Fibroblast of skin of left biceps (primary cell): ENCODE results near the gene EYA3.

Experiments used
- DNase-seq, 2 experiments: peaks; one replicate each; pipeline ENCODE4 v3.0.0-alpha.2; 2013; ENCODE audit warnings: low read depth in 2 of 2

Gene EYA3, protein sequence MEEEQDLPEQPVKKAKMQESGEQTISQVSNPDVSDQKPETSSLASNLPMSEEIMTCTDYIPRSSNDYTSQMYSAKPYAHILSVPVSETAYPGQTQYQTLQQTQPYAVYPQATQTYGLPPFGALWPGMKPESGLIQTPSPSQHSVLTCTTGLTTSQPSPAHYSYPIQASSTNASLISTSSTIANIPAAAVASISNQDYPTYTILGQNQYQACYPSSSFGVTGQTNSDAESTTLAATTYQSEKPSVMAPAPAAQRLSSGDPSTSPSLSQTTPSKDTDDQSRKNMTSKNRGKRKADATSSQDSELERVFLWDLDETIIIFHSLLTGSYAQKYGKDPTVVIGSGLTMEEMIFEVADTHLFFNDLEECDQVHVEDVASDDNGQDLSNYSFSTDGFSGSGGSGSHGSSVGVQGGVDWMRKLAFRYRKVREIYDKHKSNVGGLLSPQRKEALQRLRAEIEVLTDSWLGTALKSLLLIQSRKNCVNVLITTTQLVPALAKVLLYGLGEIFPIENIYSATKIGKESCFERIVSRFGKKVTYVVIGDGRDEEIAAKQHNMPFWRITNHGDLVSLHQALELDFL

DNA sequence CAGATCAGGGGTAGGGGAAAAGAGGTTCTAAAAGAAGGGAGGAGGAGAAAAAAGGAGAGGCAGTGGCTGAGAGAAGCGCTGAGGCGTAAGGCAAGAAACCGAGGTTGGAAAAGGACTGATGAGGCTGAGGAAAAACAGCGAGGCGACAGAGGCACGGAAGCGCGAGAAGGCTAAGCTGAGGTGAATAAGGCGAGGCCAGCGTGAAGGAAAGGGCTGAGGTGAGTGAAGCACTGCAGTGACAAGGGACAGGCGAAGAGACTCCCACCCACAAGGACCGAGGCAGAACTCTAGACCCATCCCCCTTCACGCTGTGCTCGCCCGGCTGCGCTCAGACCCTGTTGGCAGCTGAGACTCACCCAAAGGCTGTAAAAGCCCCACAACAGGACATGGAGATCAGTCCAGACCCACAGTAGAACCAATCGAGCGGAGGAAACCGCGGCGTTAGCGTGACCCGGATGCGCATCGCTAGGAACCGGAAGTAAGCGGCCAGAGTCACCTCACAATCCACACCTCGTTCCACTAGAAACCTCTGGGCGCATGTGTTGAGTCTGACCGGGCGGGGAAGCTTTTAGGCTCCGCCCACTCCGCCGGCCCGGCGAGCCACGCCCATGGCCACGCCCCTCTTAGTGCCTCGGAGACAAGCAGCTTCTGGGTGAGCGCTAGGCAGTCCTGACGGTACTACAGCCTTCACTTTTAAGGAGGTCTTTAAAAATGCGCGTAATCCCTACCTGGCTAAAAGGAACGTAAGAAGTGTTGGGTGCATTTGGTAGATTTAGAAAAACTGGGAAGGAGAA lies at the start of gene EYA3:
TSS of gene EYA3 (minus strand) at position 443 of the 794 bp plus-strand sequence. CDS start 30,584 bp downstream, outside the sequence.
- DNase-seq, result peak; percentile 91 to 92

GRCh38 chr1:28136922-28137613 lies 48.7 kb upstream of the EYA3 start:
- DNase-seq, result no peak

GRCh38 chr1:28136169-28136921 lies 47.9 kb upstream of the EYA3 start:
- no peak for DNase-seq

DNA sequence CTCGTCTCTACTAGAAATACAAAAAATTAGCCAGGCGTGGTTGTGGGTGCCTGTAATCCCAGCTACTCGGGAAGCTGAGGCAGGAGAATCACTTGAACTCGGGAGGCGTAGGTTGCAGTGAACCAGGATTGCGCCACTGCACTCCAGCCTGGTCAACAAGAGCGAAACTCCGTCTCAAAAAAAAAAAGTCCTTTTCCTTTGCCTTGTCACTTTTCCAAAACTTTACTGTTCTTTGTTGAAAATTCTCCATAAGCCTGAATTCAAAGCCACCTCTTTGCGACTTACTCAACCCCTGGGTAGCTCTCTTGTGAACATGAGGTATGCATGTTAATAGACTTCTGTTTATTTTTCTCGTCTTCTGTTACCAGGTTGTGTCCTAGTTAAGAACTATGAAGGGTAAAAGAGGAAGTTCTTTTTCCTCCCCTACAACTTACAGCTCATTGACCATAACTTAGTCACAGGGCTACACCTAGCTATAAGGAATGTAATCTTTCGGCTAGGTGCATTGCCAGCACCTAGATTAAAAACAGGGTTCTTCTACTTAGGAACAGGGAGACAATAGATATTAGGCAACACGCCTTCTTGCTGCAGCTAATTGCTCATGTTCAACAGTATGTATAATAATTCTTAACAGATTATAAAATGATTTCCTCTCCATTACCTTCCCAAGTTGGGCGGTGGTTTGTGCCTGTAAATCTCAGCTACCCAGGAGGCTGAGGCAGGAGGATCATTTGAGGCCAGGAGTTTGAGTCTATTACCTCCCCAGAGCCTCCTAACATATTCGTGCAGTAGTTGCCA lies 47.2 kb upstream of the EYA3 start:
- DNase-seq, result no peak

DNA sequence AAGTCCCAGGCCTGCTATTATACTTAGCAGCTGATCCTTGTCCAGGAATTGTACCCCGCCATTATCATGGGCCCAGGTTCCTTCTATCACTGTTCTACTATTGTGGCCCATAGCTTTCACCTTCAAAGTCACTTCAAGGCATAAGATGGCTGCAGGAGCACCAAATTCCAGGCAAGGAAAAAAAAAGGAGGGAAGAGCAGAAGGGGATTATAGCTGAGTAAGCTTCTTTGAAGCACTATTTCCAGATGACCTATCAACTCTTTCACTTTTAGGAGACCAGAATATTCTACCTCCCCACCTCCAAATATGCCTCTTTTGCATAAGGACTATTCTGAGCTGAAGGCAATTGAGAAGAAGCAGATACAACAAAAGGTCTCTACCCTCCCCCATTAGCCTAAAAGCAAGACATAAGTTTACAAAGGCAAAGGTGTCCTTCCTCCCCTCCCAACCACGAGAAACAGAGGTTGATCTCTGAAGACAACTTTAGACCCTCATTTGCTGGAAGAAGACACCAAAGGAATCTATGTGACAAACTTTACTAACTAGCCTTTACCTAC lies 46.3 kb upstream of the EYA3 start:
- no peak for DNase-seq

- no peak for DNase-seq
Measured at GRCh38 chr1:28132171-28133167, 44.1 kb upstream of the EYA3 start.

DNA sequence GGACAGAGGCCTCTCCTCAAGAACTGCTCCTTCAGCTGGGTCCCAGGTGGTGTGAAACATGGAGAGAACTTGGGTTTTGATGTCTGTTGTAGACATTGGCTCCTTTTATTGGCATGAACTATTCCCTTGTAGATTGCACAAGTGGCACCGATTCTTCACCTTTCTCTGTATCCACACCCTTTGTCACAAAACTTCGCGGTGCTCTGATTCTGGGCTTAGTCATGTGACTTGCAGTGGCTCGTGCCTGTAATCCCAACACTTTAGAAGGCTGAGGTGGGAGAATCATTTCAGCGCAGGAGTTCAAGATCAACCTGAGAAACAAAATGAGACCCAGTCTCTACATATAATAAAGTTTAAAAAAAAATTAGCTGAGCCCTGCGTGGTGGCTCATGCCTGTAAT lies 42.5 kb upstream of the EYA3 start:
- DNase-seq, result no peak

- DNase-seq, result no peak
Measured at GRCh38 chr1:28129150-28129549, 40.7 kb upstream of the EYA3 start.

DNA sequence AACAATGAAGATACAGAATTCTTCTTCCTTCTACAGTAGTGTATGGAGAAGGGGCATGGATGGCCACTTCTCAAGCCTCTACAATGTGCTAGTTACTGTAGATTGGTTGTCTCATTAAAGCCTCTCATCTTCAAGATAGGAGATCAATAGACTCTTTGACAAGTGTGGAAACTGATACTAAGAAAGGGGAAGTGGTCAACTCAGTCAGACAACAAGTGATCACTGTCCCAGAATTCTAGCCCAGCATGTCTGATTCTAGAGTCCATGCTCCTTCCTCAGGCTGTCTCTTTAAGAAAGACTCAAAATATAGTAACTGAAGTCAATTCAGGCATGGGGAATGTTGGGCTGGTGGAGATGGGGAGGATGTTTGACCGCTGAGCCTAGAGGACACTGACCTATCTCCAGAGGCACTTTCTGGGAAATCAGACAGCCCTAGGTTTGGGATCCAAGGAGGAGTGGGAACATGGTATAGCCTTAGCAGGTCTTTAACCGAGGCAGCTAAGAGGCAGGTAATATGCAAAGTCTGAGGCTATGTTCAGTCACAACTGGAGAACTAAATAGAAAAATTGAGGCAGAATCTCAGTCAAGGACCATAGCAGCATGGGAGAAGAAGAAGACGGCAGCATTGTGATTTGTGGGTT lies 39.3 kb upstream of the EYA3 start:
- DNase-seq, result no peak

GRCh38 chr1:28126783-28127490 lies 38.5 kb upstream of the EYA3 start:
- no peak for DNase-seq

DNA sequence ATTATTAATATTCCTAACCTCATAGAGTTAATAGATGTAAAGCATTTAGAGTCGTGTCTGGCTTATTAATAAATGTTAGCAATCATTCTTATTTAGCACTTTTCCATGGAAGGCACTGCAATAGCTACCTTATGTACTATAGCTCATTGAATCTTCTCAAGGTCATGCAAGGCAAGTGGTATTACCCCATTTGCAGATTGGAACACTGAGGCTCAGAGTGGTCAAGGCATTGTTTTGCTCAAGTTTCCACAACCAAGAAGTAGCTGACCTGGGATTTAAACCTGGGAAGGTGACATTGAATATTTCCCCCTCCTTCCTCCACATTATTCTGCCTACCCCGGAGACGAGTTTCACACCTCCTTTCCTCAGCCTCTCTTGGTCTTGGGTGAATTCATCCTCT lies 37.8 kb upstream of the EYA3 start:
- no peak for DNase-seq

GRCh38 chr1:28123461-28123961 lies 35.1 kb upstream of the EYA3 start:
- peak in 1 of 2 experiments; percentile 21 for DNase-seq

DNA sequence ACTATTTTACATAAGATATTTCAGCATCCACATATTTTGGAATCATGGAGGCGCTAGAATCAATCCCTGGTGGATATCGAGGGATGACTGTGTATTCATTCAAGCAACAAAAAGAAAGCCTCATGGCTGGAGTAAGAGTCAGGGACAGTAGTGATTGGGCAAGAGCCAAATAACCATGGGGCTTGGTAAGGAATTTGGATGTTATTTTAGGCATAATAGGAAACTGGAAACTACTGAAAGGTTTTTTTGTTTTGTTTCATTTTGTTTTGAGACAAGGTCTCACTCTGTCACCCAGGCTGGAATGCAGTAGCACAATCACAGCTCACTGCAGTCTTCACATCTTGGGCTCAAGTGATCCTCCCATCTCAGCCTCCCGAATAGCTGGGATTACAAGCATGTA lies 33.8 kb upstream of the EYA3 start:
- no peak for DNase-seq

- no peak for DNase-seq
Measured at GRCh38 chr1:28119556-28119955, 31.1 kb upstream of the EYA3 start.

DNA sequence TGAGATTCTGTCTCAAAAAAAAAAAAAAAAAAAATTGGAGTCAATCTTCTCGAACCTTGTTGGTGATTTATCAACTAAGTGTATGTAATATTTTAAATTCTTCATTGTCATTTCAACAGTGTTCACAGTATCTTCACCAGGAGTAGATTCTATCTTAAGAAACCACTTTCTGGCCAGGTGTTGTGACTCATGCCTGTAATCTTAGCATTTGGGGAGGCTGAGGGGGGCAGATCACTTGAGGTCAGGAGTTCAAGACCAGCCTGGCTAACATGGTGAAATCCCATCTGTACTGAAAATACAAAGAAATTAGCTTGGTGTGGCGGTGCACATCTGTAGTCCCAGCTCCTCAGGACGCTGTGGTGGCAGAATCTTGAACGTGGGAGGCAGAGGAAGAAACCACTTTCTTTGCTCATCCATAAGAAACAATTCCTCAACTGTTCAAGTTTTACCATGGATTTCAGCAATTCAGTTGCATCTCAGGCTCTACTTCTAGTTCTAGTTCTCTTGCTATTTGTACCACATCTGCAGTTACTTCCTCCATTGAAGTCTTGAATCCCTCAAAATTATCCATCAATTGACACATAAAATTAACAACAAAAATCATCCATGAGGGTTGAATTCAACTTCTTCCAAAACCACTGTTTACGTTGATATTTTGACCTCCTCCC lies 30.4 kb upstream of the EYA3 start:
- no peak for DNase-seq

DNA sequence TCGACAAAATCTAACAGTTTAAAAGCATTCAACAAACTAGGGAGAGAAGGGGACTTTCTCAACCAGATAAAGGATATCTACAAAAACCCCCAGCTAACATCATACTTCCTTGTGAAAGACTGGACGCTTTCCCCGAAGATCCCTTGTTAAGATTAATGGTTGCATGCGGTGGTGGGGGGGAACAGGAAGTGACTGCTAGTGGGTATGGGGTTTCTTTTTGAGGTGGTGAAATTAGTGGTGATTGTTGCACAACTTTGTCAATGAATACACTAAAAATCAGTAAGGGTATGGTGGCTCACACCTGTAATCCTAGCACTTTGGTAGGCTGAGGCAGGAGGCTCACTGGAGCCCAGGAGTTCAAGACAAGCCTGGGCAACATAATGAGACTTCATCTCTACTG lies 26.9 kb upstream of the EYA3 start:
- no peak for DNase-seq

DNA sequence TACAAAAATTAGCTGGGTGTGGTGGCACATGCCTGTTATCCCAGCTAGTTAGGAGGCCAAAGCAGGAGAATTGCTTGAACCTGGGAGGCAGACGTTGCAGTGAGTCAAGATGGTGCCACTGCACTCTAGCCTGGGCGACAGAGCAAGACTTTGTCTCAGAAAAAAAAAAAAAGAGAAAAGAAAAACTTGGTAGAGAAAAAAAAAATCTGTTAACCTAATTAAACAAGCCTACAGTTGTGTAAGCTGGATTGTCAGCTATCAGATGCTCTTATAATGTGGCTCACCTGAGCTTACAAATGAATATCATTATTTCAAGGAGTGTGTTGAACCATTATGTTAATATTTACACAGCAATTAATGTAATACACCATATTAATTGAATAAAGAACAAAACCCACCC lies 26.4 kb upstream of the EYA3 start:
- DNase-seq, result no peak
